HG03066 (cell line): Measurements from ENCODE around the gene NOA1.

Experiments
- ATAC-seq: cut with Tn5 transposase; IDR thresholded peaks from one replicate; pipeline ENCODE4 v1.9.1; 2021; ENCODE audit warnings: low read depth; ENCODE audit not compliant: unreplicated experiment

NOA1 gene

DNA sequence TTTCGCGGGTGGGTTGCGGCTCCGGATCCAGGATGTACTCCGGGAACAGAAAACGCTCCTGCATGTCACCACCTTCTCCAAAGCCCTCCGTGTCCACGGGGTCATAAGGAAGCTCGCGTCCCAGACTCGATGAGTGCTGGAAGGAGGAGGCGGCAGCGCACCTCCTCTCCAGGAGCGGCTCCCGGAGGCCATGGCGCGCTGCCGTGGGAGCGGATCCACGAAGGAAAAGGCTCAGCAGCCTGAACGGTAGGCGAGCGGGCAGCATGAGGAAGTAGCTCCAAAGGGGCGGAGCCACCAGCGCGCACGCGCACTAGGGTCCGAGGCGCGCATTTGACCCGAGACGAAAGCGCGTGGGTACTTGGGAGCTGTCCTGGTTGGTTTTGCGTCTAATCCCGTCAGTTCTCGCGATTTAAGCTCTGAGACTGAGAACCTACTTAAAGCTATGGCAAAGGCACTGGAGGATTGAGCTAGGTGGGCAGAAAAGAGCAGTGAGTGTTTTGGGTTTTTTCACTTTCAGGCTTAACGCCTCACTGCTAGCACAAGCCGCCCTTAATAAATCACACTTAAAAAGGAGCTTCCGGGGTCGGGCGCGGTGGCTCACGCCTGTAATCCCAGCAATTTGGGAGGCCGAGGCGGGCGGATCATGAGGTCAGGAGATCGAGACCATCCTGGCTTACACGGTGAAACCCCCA, at the start of gene NOA1:
Gene NOA1, minus strand, starts transcription at position 286 of the 692 bp plus-strand sequence. Its CDS starts 21 bp downstream, at position 265.
- peak; percentile 74 for ATAC-seq

DNA sequence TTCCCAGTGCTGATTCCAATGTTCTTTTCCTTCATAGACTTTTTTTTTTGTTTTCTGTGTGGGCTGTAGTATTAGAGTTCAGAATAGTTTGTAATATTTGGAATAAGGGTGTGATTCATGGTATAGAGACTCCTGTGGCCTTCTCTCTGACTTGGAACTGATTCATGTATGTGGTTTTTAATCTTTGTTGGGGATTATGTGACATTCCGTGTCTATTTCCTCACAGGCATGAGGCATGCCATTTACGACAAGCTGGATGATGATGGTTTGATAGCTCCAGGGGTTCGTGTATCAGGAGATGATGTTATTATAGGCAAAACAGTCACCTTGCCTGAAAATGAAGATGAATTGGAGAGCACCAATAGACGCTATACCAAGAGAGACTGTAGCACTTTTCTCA, 45.7 kb upstream of the NOA1 start:
- ATAC-seq: no peak

DNA sequence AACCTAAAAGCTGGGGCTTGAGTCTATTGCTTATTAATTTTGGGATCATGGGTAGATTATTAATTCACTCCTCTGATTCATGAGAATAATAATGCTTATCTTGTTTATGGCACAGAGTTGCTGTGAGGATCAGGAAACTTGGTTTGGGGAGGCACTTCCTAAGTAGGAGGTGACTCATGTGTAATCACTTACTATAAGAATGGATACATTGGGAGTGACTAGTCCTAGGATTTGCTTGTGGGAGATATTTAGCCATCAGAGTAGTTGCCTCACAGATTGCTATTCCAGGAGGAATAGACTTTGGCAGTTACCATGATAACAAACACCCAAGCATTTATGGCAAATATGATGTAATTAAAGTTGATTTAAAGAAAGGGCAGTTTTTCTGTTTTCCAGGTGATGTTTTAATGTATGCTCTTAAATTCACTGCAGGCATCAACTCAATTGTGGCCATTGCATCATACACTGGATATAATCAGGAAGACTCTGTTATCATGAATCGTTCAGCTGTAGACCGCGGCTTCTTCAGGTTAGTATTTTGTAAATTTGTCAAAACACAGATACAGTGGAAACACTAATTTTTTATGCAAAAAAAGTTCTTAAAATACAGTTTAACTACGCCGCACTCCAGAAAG, 43.2 kb upstream of the NOA1 start:
- ATAC-seq: no peak

DNA sequence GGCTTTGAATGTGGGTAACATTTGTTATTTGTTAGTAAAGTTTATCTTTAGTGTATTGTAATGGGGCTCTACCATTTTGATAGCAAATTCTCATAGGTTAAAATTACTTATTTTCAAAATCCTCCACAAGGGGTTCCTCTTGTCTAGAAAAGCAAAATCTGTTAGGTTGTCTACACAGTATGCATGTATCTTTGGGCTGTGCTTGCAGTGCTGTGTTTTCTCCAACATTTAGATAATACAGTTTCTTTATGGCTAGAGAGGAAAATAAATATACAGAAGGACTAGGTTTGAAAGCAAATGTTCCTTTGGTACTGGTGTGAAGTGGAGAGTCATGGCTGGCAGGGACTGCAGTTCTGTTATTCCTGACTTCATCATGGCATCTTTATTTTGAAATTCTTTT, 41.6 kb upstream of the NOA1 start:
- ATAC-seq: no peak

DNA sequence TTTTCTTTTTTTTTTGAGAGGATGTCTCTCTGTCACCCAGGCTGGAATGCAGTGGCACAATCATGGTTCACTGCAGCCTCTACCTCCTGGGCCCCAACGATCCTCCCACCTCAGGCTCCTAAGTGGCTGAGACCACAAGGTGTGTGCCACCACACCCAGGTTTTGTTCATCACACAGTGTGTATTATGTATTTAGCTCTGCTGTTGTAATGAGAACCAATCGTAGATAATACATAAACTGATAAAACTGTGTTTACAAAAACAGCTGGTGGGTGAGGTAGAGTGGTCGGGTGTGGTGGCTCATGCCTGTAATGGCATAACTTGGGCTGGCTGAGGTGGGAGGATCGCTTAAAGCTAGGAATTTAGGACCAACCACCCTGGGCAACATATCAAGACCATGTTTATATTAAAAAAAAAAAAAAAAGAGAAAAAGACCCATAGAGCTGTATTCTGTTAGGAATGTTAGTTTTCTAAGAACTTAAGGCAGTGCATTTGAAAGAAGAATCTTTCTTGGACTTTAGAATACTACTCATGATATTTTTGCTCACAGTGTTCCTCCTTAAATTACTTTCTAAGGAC, 36.2 kb upstream of the NOA1 start:
- no peak for ATAC-seq

DNA sequence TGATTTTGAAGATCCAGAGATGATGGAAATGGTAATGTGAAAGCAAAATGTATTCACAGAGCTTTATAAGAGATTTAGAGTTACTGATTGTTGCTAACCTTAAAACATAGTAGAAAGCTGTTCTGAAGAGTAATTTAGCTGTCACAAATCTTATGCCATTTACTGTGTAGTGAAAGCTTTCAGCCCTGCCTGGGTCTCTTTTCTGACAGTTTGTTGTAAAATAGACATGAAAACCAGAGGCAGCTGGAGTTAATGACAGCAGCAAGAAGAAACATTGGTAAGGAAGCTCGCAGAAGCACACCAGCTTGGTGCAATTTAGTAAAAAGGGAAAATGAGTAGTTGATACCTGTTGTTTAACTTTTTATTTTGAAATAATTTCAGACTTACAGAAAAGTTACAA, 22.3 kb upstream of the NOA1 start:
- no peak for ATAC-seq

DNA sequence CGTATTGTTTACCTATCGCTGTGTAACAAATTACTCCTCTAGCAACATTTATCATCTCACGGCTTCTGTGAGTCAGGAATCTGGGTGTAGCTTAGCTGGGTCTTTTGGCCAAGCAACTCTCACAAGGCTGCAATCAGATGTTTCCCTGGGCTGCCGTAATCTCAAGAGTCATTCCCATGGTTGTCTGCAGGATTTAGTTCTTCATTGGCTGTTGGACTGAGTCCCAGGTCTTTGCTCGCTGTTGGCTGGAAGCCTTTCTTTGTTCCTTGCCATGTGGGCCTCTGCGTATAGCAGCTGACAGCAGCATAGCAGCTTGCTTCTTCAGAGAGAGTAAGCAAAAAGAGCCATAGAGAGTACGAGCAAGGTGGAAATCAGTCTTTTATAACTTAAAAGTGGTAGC, 18.1 kb upstream of the NOA1 start:
- no peak for ATAC-seq

DNA sequence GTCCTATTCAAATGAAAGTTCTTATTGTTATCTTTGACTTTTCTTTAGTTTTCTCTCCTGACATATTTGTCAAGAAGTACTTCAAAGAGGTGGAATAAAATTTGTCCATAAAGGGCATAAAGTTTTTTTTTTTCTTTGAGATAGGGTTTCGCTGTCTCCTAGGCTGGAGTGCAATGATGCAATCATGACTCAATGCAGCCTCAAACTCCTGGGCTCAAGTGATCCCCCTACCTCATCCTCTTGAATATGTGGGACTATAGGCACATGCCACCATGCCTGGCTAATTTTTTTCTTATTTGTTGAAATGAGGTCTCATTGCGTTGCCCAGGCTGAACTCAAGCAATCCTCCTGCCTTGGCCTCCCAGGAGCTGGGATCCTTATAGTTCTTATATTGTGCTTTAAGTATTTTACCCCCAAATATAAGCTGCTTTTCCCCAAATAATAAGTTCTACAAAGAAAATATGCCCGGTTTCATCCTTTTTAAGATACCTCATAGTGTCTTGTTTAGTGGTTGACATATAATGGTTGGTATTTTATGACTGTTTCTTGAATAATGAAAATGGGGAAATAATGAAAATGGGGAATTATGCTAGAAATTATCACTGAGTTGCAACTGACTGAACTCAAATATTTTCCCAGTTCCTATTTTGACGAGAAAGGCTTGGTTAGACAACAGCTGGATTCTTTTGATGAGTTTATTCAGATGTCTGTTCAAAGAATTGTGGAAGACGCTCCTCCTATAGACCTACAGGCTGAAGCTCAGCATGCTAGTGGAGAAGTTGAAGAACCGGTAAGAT, 12.9 kb upstream of the NOA1 start:
- ATAC-seq: no peak

DNA sequence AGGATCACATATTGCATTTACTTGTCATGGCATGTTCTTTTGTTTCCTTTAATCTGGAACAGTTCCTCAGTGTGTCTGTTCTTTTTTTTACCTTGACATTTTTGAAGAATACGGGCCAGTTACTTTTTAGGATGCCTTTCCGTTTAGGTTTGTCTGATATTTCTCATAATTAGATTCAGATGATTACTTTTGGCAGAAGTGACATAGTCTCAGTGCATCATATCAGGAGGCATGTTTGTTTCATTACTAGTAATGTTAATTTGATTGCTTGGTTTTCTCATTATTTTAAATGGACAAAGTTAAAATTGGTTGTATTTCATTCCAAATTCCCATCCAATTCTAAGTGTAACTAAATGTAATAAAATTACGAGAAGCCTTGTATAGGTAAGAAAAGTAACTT, 9.5 kb upstream of the NOA1 start:
- ATAC-seq: no peak

DNA sequence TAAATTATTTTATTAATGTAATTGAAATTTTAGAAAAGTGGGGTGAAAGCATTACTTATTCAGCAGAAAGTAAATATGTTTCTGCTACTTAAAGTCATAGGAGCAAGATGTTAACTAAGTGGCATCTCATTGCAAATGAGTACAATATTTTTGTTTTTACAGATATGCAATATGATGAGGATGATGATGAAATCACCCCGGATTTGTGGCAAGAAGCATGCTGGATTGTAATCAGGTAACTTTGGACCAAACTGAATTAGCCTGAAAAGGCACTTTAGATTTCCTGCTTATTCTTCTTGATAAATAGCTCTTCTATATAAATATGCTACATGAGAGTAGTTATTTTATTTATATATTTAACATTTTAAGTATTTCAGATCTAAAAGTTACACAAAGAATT, 8.8 kb upstream of the NOA1 start:
- ATAC-seq: no peak

DNA sequence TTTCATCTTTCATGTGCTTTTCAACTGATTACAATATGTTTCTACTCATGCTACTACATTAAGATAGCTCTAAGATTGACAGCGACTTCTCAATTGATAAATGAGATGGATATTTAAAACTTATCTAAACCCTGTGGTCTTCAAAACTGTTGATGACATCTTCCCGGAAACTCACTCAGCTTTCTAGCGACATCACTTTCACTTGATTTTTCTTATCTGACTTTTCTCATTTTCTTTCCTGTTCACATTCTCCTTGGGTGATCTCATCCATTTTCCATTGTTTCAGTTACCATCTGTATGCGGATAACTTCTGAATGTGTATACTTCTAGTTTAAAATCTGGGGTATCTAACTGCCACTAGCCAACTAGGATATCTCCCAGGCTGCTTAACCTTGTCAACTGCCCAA, 4.4 kb upstream of the NOA1 start:
- ATAC-seq: no peak

DNA sequence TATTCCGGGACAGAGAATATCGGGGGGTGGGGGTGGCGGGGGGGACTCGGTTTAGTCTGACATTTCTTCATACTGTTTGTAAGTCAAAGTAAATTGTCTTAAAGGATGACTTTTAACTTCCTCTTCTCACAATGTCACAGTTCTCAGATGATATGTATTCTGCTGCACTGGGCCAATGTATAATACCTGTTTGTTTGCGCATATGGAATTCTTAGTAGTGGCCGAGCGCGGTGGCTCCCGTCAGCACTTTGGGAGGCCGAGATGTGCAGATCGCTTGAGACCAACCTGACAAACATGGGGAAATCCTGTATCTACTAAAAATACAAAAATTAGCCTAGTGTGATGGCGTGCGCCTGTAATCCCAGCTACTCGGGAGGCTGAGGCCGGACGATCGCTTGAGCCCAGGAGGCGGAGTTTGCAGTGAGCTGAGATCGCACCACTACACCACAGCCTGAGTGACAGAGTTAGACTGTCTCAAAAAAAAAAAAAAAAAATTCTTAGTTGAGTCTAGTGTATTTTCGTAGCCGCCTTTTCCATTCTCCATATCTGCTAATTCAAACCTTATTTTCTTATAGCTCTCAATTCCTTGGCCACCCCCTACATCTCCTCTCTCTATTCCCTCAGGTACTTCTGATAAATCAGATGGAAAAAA, 2.1 kb upstream of the NOA1 start:
- ATAC-seq: no peak

DNA sequence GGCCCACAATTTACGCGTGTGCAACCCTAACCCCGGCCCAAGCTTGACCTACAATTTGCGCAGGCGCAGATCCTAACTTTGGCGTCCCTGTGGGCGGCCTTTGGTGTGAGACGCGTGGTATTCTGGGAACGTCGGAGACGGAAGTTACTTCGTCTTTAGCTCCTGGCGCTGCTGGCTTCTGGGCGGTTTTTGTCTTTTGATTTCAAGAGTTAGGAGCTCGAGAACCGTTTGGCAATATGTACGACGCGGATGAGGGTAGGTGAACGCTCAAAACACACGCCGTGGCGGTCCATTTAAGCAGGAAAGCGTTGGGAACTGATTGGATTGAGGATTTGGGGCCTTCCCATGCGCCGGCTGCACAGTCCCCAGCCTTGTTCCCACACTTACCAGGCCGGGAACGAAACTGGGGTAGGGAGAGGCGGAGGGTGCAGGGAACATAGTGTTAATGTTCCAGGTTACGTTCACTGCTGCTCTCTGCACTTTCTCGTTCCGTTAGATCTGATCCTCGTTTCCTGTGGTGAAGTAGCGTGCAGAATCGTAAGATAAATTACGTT, 1.4 kb upstream of the NOA1 start, which contains the start of gene POLR2B:
Gene POLR2B, plus strand, starts transcription at position 147 of the 554 bp plus-strand sequence. Its CDS starts 90 bp downstream, at position 237.
- ATAC-seq: peak; percentile 46

DNA sequence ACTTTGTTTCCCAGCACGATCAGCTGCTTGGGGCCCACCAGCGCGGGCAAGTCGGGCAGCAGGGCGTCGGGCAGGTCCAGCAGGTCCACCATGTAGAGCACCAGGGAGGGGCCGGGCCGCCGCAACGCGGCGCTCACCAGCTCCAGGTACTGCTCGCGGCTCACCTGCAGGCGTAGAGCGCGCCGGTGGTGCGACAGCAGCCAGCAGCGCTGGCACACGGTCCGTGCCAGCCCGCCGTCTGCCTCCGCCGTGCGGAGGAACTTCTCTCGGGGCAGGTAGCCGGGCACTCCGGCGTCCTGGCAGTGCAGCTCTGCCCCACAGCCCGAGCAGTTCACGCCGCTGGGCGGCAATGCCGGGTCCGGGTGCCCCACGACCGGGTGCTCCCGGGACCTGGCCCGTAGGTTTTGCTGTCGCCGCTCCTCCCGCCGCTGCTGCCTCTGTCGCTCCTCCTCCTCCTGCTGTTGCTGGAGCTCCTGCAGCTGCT, 527 bp downstream of the NOA1 start:
- ATAC-seq: peak; percentile 23

DNA sequence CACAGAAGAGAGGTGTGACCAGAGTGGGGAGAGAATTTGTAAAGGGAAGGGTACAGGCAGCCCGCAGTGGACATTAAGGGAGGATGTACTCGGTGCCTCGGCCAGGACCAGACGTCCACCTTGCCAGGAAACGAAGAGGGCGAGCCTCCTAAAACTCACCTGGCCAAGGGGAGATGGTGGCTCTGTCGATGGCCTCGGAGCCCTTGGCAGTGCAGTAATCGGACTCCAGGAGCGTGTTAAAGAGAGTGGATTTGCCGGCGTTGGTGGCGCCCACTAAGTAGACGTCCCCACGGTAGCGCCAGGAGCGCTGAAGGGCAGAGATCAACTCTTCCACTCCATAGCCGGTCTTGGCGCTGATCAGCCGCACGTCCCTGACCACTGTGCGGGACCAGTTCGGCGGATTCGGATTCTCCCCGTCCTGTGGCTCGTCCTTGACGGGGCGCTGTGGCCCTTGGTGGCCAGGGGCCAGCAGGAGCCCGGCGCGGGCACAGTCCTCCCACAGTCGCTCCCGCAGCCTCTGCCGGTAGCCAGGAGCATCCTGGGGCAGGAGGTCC, 1.0 kb downstream of the NOA1 start:
- ATAC-seq: no peak

DNA sequence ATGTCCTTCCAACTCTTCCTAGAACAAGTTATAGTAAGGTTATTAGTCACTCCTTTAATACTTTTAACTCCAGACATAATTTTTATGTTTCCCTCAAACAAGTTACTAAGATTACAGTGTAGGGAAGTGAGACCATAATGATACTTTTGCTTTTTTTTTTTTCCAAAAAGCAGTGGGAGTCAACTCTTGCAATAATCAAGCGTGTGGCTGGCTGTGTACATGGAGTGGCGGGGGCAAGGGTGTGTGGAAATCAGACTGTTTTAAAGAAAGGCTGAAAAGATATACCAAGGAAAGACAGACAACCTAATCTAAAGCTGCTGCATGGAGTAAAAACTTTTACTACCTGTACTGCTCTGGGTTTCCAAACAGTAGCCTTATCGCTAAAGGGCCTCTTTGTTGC, 4.1 kb downstream of the NOA1 start:
- ATAC-seq: no peak

DNA sequence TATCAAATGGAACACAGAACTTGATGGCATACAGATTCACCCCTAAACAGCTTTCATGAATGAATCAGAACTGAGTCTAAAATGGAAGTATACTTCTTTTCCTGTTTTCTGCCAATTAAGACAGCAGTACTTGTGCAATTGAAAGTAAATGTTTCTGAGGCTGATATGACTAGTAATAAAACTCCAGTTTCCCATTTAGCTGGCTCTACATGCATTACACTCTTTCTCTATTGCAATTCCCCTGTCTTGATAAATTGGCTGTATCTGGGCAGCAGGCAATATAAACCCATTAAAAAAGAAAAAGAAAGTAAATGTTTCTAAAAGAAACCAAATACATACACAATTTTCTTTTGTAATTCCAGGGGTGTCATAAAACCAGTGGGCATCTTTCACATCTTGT, 4.6 kb downstream of the NOA1 start:
- ATAC-seq: no peak

DNA sequence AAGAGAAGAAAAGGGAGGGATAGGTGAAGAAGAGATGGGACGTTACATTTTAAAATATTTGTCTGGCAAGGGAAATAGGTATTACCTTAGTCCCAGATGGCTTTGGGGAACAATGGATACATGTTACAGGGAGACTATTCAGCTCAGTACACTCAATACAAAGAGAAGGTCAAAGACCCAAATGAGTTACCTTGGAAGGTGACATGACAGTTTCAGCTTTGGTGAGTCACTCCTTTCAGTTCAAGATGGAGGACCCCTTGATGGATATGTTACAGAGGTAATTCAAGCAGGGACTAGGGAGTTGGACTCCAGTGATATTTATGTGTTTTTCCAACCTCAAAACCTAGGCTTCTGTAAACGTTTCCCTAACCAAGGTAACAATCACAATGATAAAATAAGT, 5.0 kb downstream of the NOA1 start:
- no peak for ATAC-seq

DNA sequence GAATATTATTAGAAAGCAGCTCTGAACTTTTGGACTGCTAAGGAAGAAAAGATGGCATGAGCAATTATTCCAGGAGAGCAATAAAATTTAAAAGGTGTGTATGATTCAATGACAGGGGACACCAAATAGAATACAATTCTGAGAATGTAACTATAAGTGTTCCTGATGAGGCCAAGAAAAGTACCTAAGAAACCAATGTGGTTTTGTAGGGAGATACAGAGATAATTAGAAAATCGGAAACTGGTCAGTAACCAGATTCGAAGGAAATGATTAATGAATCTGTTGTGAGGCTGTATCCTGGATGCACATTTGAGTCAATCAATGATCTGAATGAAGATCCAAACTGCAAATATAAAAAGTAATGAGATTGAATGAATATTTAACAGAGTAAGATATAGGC, 6.0 kb downstream of the NOA1 start:
- no peak for ATAC-seq

DNA sequence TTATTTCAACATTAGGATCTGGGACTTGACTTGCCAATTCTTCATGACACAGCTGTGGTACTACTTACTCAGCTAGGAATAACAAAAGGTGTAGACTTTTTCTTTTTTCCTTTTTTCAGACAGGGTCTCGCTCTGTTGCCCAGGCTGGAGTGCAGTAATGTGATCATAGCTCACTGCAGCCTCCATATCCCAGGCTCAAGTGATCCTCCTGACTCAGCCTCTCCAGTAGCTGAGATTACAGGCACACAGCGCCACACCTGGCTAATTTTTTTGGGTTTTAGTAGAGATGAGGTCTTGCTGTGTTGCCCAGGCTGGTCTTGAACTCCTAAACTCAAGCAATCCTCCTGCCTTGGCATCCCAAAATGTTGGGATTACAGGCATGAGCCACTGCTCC, 16.3 kb downstream of the NOA1 start:
- ATAC-seq: no peak
